Stimulated activated CD4-positive, alpha-beta T cell treated with anti-CD3 and anti-CD28 coated beads, Interleukin-1b, Interleukin-23, amount 100 ng/mL, for 1 hour (primary cell): ENCODE data around the gene SV2C.
"Not testable (repeated sequence)": the region's sequence is repeated elsewhere in the genome, so short reads cannot be mapped to it uniquely, and the experiment has no call there.

Experiments
- DNase-seq, 2 donors: peaks; one replicate each; pipeline ENCODE4 v3.0.0-alpha.2; 2020; ENCODE audit warnings: low read depth in 2 of 2

SV2C gene

GRCh38 chr5:76341651-76342334, 258.6 kb downstream of the SV2C start:
- no peak for DNase-seq

GRCh38 chr5:76342474-76342873, 259.3 kb downstream of the SV2C start:
- no peak for DNase-seq

- DNase-seq: no peak
Observed at GRCh38 chr5:76345582-76345981, 262.4 kb downstream of the SV2C start.

GRCh38 chr5:76351176-76351575, 268.0 kb downstream of the SV2C start:
- DNase-seq: no peak

GRCh38 chr5:76351577-76351976, 268.4 kb downstream of the SV2C start:
- no peak for DNase-seq

GRCh38 chr5:76356887-76357286, 273.7 kb downstream of the SV2C start:
- no peak for DNase-seq

- DNase-seq: no peak
Observed at GRCh38 chr5:76363352-76364225, 280.4 kb downstream of the SV2C start.

GRCh38 chr5:76364226-76364589, 281.0 kb downstream of the SV2C start:
- DNase-seq: no peak

- no peak for DNase-seq
Observed at GRCh38 chr5:76365561-76365960, 282.4 kb downstream of the SV2C start.

GRCh38 chr5:76366596-76366995, 283.4 kb downstream of the SV2C start:
- DNase-seq: no peak

GRCh38 chr5:76367623-76368371, 284.6 kb downstream of the SV2C start:
- DNase-seq: no peak

GRCh38 chr5:76368941-76369340, 285.8 kb downstream of the SV2C start:
- DNase-seq: no peak

- DNase-seq: not testable (repeated sequence)
Observed at GRCh38 chr5:76369668-76370067, 286.5 kb downstream of the SV2C start.

GRCh38 chr5:76371960-76372322, 288.8 kb downstream of the SV2C start:
- no peak for DNase-seq

GRCh38 chr5:76372323-76373054, 289.3 kb downstream of the SV2C start:
- no peak for DNase-seq

GRCh38 chr5:76376148-76376865, 293.1 kb downstream of the SV2C start:
- no peak for DNase-seq

- DNase-seq: no peak
Observed at GRCh38 chr5:76376866-76377230, 293.7 kb downstream of the SV2C start.

- DNase-seq: no peak
Observed at GRCh38 chr5:76378355-76378754, 295.2 kb downstream of the SV2C start.

GRCh38 chr5:76379316-76379715, 296.1 kb downstream of the SV2C start:
- DNase-seq: no peak

GRCh38 chr5:76379855-76380254, 296.7 kb downstream of the SV2C start:
- no peak for DNase-seq

- DNase-seq: no peak
Observed at GRCh38 chr5:76380346-76381066, 297.3 kb downstream of the SV2C start.
